Upper lobe of right lung (tissue), 1 donor: ENCODE data around the gene PI4K2A. TPM values are rescaled to one million over a fixed set of nuclear protein-coding genes. Genes with fewer than 3 reads are reported as not detected.

ENCODE experiments used
- ATAC-seq: fragments of 200-7000 bp; cut with Tn5 transposase; one replicate; pipeline ENCODE4 v1.9.1; 2020; ENCODE audit warnings: mild to moderate bottlenecking, moderate library complexity
- DNase-seq: peaks from one replicate; pipeline ENCODE4 v3.0.0-alpha.2; 2020
- H3K27ac ChIP-seq: fragments of 200-600 bp; one replicate; pipeline ENCODE4 v1.8.0; 2022
- H3K27me3 ChIP-seq: fragments of 200-600 bp; one replicate; pipeline ENCODE4 v1.8.0; 2022; ENCODE audit warnings: mild to moderate bottlenecking
- H3K36me3 ChIP-seq: fragments of 200-600 bp; one replicate; pipeline ENCODE4 v1.8.0; 2022
- H3K4me1 ChIP-seq: fragments of 200-600 bp; one replicate; pipeline ENCODE4 v1.8.0; 2022
- H3K4me3 ChIP-seq: fragments of 200-600 bp; one replicate; pipeline ENCODE4 v1.8.0; 2022; ENCODE audit warnings: mild to moderate bottlenecking
- H3K9me3 ChIP-seq: fragments of 200-600 bp; one replicate; pipeline ENCODE4 v1.8.0; 2022
- CTCF ChIP-seq: fragments of 200-600 bp; IDR thresholded peaks from one replicate; pipeline ENCODE4 v1.8.0; 2022; ENCODE audit warnings: antibody characterized with exemption
- intact Hi-C: fragments of 100-400 bp; cut with DNase I; formaldehyde crosslinking; loops from one replicate; pipeline ENCODE4 v1.11.0; 2022
- total RNA-seq: library from RNA; stranded (reverse); fragmentation: NEBNext Ultra II Directional; extraction: Animal tissue kit (Norgen Biotek cat#: 25700); gene quantifications from one replicate; pipeline ENCODE4 v1.2.1, GENCODE V29; 2021
- donor health status: DM: no; HTN: yes; CAD: no; lungs with severe emphysema.

Gene PI4K2A
- total RNA-seq, 1 donor from 2014 or later, result 28.3 TPM

- peaks cover 67% of the 10 kb centered on the region for H3K36me3 ChIP-seq
- no peaks in the 10 kb centered on the region for H3K27me3 ChIP-seq
- H3K9me3 ChIP-seq, result no peaks in the 10 kb centered on the region
- H3K27ac ChIP-seq, result no peak overlapping the region
- intact Hi-C loops, result no loop called here
- TF ChIP-seq CTCF, result no peak
- H3K4me1 ChIP-seq, result no peaks in the 10 kb centered on the region
- no peak overlapping the region for H3K4me3 ChIP-seq
- DNase-seq, result no peak
- no peak for ATAC-seq
Observed at GRCh38 chr10:97656777-97657176, 16.3 kb downstream of the PI4K2A start.

GRCh38 chr10:97659589-97659988 is 19.1 kb downstream of the PI4K2A start:
- H3K4me1 ChIP-seq, result no peaks in the 10 kb centered on the region
- no peaks in the 10 kb centered on the region for H3K9me3 ChIP-seq
- ATAC-seq (no peak), DNase-seq (no peak)
- no peaks in the 10 kb centered on the region for H3K27me3 ChIP-seq
- intact Hi-C loops, result no loop called here
- no peak overlapping the region for H3K4me3 ChIP-seq
- H3K27ac ChIP-seq, result no peak overlapping the region
- TF ChIP-seq CTCF, result no peak
- peaks cover 73% of the 10 kb centered on the region for H3K36me3 ChIP-seq

GRCh38 chr10:97664282-97664850 is 23.9 kb downstream of the PI4K2A start:
- ATAC-seq (no peak), DNase-seq (no peak)
- TF ChIP-seq CTCF, result no peak
- Histone ChIP-seq H3K4me1 (no peaks in the 10 kb centered on the region), H3K36me3 (peaks cover 76% of the 10 kb centered on the region), H3K4me3 (no peak overlapping the region), H3K27me3 (no peaks in the 10 kb centered on the region), H3K9me3 (no peaks in the 10 kb centered on the region), H3K27ac (no peak overlapping the region)
- intact Hi-C loops, result no loop called here

GRCh38 chr10:97666992-97667391 is 26.5 kb downstream of the PI4K2A start:
- no peak for TF ChIP-seq CTCF
- DNase-seq (no peak), ATAC-seq (no peak)
- no peaks in the 10 kb centered on the region for H3K4me1 ChIP-seq
- no peaks in the 10 kb centered on the region for H3K27me3 ChIP-seq
- H3K36me3 ChIP-seq, result peaks cover 88% of the 10 kb centered on the region
- no peaks in the 10 kb centered on the region for H3K9me3 ChIP-seq
- no peak overlapping the region for H3K4me3 ChIP-seq
- H3K27ac ChIP-seq, result no peak overlapping the region
- intact Hi-C loops, result no loop called here

- TF ChIP-seq CTCF, result no peak
- ATAC-seq, result no peak
- intact Hi-C loops, result no loop called here
- Histone ChIP-seq H3K27me3 (no peaks in the 10 kb centered on the region), H3K36me3 (peaks cover 84% of the 10 kb centered on the region), H3K27ac (no peak overlapping the region), H3K9me3 (no peaks in the 10 kb centered on the region), H3K4me3 (no peak overlapping the region), H3K4me1 (no peaks in the 10 kb centered on the region)
- DNase-seq, result no peak
Observed at GRCh38 chr10:97667463-97667862, 27.0 kb downstream of the PI4K2A start.

GRCh38 chr10:97669571-97669970 is 29.1 kb downstream of the PI4K2A start:
- intact Hi-C loops, result no loop called here
- Histone ChIP-seq H3K36me3 (peaks cover 85% of the 10 kb centered on the region), H3K4me3 (no peak overlapping the region), H3K27me3 (no peaks in the 10 kb centered on the region), H3K4me1 (no peaks in the 10 kb centered on the region), H3K9me3 (no peaks in the 10 kb centered on the region), H3K27ac (no peak overlapping the region)
- TF ChIP-seq CTCF, result no peak
- DNase-seq (no peak), ATAC-seq (no peak)
